GM18505 (cell line): Measurements from ENCODE around the gene ATG14.
"Not testable (repeated sequence)": the region's sequence is repeated elsewhere in the genome, so short reads cannot be mapped to it uniquely, and the experiment has no call there.

Experiments
- ATAC-seq: cut with Tn5 transposase; IDR thresholded peaks from one replicate; pipeline ENCODE4 v1.9.1; 2021; ENCODE audit not compliant: unreplicated experiment
- POLR2A ChIP-seq: IDR thresholded peaks from 4 replicates; pipeline ENCODE4 v1.6.1; 2011; ENCODE audit warnings: borderline replicate concordance; ENCODE audit not compliant: insufficient read depth, insufficient read length; ENCODE audit errors: extremely low read depth

Gene ATG14

GRCh38 chr14:55366271-55366670 lies 45.4 kb downstream of the ATG14 start:
- no peak for ATAC-seq
- TF ChIP-seq POLR2A: no peak

- TF ChIP-seq POLR2A: no peak
- ATAC-seq: no peak
Observed at GRCh38 chr14:55361190-55361589, 50.4 kb downstream of the ATG14 start.

- ATAC-seq: no peak
- no peak for TF ChIP-seq POLR2A
Observed at GRCh38 chr14:55359307-55359706, 52.3 kb downstream of the ATG14 start.

GRCh38 chr14:55356913-55357312 lies 54.7 kb downstream of the ATG14 start:
- ATAC-seq: no peak
- no peak for TF ChIP-seq POLR2A

GRCh38 chr14:55355922-55356321 lies 55.7 kb downstream of the ATG14 start:
- ATAC-seq: no peak
- TF ChIP-seq POLR2A: no peak

GRCh38 chr14:55354500-55354899 lies 57.1 kb downstream of the ATG14 start:
- ATAC-seq: no peak
- no peak for TF ChIP-seq POLR2A

GRCh38 chr14:55353686-55354467 lies 57.8 kb downstream of the ATG14 start:
- ATAC-seq: no peak
- no peak for TF ChIP-seq POLR2A

GRCh38 chr14:55352201-55352600 lies 59.4 kb downstream of the ATG14 start:
- no peak for TF ChIP-seq POLR2A
- no peak for ATAC-seq

GRCh38 chr14:55351111-55351510 lies 60.5 kb downstream of the ATG14 start:
- TF ChIP-seq POLR2A: no peak
- no peak for ATAC-seq

GRCh38 chr14:55350461-55350860 lies 61.2 kb downstream of the ATG14 start:
- ATAC-seq: no peak

GRCh38 chr14:55349565-55349964 lies 62.1 kb downstream of the ATG14 start:
- no peak for TF ChIP-seq POLR2A
- ATAC-seq: no peak

More at GRCh38 chr14:55350461-55350860, 61.2 kb downstream of the ATG14 start:
- TF ChIP-seq POLR2A: no peak

- TF ChIP-seq POLR2A: no peak
Observed at GRCh38 chr14:55348766-55349453, 62.7 kb downstream of the ATG14 start.

GRCh38 chr14:55347748-55348147 lies 63.9 kb downstream of the ATG14 start:
- no peak for TF ChIP-seq POLR2A
- no peak for ATAC-seq

More at GRCh38 chr14:55348766-55349453, 62.7 kb downstream of the ATG14 start:
- ATAC-seq: no peak

- no peak for TF ChIP-seq POLR2A
- no peak for ATAC-seq
Observed at GRCh38 chr14:55347040-55347439, 64.6 kb downstream of the ATG14 start.

GRCh38 chr14:55344582-55345163 lies 67.0 kb downstream of the ATG14 start:
- not testable (repeated sequence) for ATAC-seq

- ATAC-seq: no peak
- no peak for TF ChIP-seq POLR2A
Observed at GRCh38 chr14:55341781-55342180, 69.8 kb downstream of the ATG14 start.
